ENCODE results near the gene DCPS.
"Not testable (repeated sequence)": the region's sequence is repeated elsewhere in the genome, so short reads cannot be mapped to it uniquely, and the experiment has no call there.

The DCPS gene, protein sequence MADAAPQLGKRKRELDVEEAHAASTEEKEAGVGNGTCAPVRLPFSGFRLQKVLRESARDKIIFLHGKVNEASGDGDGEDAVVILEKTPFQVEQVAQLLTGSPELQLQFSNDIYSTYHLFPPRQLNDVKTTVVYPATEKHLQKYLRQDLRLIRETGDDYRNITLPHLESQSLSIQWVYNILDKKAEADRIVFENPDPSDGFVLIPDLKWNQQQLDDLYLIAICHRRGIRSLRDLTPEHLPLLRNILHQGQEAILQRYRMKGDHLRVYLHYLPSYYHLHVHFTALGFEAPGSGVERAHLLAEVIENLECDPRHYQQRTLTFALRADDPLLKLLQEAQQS

DNA sequence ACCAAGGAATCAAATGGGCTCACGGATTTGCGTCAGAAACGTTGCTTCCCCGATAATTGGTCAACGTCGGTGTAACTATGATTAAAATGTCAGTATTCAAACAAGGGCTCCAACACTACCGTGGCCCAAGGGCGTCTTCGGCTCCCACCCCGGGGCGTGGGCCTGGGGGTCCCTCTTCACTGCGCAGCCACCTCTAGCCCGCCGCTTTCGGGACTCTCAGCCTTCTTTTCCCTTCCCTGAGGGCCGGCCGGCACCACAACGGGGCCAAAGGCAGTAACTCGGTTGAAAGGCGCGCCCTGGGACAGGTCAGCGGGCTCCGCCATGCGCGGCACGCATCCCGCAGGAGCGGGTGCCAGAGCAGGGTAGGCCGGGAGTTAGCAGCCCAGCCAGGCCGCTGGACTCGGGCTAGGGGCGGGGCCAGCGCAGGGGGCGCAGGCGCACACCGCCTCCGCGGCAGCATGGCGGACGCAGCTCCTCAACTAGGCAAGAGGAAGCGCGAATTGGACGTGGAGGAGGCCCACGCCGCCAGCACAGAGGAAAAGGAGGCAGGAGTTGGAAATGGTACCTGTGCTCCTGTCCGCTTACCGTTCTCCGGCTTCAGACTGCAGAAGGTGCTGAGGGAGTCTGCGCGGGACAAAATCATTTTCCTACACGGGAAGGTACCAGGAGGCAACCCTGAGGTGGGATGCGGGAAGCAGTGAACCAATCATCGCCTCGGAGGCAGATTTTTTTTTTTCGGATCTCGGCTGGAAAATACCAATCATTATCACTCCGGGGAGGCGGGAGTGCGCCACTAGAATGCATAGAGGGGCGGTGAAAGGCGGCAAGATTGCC is at the start of gene DCPS:
TSS of gene DCPS (plus strand) at position 438 of the 834 bp plus-strand sequence. CDS start at position 459, 21 bp downstream.
- DNase-seq (ENCODE audit: low read depth): peak; percentile 91
- H3K4me3 ChIP-seq (ENCODE audit: low read length): peak within 1 kb of the TSS; percentile 91
- TF ChIP-seq, protein P1, sequence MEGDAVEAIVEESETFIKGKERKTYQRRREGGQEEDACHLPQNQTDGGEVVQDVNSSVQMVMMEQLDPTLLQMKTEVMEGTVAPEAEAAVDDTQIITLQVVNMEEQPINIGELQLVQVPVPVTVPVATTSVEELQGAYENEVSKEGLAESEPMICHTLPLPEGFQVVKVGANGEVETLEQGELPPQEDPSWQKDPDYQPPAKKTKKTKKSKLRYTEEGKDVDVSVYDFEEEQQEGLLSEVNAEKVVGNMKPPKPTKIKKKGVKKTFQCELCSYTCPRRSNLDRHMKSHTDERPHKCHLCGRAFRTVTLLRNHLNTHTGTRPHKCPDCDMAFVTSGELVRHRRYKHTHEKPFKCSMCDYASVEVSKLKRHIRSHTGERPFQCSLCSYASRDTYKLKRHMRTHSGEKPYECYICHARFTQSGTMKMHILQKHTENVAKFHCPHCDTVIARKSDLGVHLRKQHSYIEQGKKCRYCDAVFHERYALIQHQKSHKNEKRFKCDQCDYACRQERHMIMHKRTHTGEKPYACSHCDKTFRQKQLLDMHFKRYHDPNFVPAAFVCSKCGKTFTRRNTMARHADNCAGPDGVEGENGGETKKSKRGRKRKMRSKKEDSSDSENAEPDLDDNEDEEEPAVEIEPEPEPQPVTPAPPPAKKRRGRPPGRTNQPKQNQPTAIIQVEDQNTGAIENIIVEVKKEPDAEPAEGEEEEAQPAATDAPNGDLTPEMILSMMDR (IDR thresholded peaks at IDR 0.05; ENCODE audit: insufficient read depth, low read depth, low read length, missing control alignments): no peak

DNA sequence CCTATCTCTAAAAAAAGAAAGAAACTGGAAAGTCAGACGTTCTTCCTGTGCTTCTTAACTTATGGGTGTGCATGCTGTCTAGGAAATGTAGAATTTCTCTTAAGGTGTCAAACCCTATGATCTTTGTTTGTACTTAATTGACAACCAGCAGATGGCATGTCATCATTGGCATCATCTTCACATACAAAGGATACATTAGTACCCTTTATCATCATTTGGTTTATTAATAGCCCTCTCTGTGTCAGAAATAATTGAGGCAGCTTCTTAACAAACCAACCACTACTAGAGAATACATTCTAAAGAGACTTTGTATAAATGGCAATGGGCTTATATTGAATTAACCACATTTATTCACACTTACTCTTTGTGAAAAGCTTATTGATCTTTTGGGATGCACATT is 49.0 kb upstream of the DCPS start:
- H3K4me3 ChIP-seq (ENCODE audit: low read length): no peak overlapping the region
- TF ChIP-seq, protein P1 (IDR thresholded peaks at IDR 0.05; ENCODE audit: insufficient read depth, low read depth, low read length, missing control alignments): no peak
- DNase-seq (ENCODE audit: low read depth): no peak

DNA sequence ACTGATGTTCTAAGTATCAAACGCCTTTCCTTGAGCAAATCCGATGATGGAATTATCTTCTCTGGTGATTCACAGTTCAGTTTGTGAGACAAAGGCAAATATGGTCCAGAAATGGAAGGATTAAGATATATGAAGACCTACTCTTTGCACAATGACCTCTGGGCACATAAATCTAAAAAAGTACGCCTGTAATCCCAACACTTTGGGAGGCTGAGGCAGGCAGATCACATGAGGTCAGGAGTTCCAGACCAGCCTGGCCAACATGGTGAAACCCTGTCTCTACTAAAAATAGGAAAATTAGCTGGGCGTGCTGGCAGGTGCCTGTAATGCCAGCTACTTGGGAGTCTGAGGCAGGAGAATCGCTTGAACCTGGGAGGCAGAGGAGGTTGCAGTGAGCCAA is 48.4 kb upstream of the DCPS start:
- DNase-seq (ENCODE audit: low read depth); H3K4me3 ChIP-seq (ENCODE audit: low read length): not testable (repeated sequence)

DNA sequence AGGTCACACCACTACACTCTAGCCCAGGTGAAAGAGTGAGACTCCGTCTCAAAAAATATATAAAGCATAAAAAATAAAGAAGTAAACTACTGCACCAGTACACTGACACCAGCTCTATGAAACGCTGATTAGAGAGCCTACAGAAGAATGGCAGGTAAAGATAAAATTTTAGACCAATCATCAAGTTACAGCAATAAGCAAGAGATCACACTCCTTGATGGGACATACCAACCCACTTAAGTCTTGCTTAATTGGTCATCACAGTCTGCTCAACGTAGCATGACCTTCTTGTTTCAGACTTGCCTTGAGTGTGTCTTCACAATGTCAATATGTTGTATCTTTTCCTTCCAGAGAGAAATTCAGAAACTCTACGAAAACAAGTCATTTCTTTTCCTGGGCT is 47.6 kb upstream of the DCPS start:
- TF ChIP-seq, protein P1 (IDR thresholded peaks at IDR 0.05; ENCODE audit: insufficient read depth, low read depth, low read length, missing control alignments): no peak
- no peak overlapping the region for H3K4me3 ChIP-seq (ENCODE audit: low read length)
- no peak for DNase-seq (ENCODE audit: low read depth)

DNA sequence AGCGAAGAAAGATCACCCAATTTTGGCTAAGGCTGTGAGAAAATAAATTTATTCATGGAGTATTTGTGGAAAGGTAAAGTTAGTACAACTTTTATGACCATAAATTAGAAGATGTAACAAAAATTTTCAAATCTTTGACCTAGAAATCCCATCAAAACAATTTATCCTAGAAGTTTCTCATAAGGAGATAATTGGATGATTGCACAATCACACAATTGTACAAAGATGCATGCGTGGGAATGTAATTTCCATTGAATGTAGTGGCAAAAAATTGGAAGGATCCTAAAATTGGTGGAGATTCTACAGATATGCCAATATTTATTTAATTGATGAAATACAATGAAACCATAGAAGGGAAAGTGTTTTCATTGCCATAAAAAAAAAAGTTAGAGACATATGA is 46.7 kb upstream of the DCPS start:
- TF ChIP-seq, protein P1 (IDR thresholded peaks at IDR 0.05; ENCODE audit: insufficient read depth, low read depth, low read length, missing control alignments): no peak
- no peak for DNase-seq (ENCODE audit: low read depth)
- no peak overlapping the region for H3K4me3 ChIP-seq (ENCODE audit: low read length)

DNA sequence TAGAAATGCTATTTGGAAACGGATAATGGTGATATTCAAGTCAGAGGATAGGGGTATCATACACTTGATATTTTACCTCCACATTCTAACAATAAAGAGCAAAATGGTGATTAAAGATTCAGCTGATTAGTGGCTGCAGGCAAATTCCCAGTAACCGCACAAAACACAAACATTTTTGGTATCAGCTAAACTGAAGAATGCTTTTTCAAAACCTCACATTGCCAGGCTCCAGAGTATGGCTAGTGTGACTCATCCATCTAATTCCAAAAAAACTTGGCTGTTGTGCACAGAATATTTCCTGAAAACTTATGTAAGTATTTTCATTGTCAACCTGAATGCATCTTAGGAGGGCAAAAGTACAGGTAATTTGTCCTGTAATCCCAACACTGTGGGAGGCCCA is 46.1 kb upstream of the DCPS start:
- H3K4me3 ChIP-seq (ENCODE audit: low read length): no peak overlapping the region
- TF ChIP-seq, protein P1 (IDR thresholded peaks at IDR 0.05; ENCODE audit: insufficient read depth, low read depth, low read length, missing control alignments): no peak
- no peak for DNase-seq (ENCODE audit: low read depth)

DNA sequence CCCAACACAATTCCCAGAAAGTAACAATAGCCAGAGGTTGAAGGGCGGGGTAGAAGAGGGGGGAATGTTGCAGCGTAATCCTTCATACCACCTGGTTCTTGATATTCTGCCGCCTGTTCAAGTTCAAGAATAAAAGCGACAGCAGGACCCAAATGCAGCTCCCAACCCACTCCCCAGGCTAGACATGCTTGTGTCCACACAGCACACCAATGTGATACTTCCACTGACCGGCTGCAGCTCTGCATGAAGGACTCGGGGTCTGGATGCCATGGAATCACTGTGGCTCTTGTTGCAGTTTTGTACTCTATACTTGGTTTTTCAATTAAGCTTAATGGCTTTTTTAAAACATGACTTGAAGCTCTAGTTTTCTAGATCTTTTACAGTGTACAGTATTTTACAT is 41.6 kb upstream of the DCPS start:
- TF ChIP-seq, protein P1 (IDR thresholded peaks at IDR 0.05; ENCODE audit: insufficient read depth, low read depth, low read length, missing control alignments): no peak
- no peak overlapping the region for H3K4me3 ChIP-seq (ENCODE audit: low read length)
- DNase-seq (ENCODE audit: low read depth): no peak

All from epithelial cell of esophagus (primary cell).